HCEC 1CT (cell line): ENCODE data around the gene TOM1L1.
"Not testable (repeated sequence)": the region's sequence is repeated elsewhere in the genome, so short reads cannot be mapped to it uniquely, and the experiment has no call there.

Source experiments
- DNase-seq: peaks from one replicate; pipeline ENCODE4 v3.0.0-alpha.2; 2017

The TOM1L1 gene, protein sequence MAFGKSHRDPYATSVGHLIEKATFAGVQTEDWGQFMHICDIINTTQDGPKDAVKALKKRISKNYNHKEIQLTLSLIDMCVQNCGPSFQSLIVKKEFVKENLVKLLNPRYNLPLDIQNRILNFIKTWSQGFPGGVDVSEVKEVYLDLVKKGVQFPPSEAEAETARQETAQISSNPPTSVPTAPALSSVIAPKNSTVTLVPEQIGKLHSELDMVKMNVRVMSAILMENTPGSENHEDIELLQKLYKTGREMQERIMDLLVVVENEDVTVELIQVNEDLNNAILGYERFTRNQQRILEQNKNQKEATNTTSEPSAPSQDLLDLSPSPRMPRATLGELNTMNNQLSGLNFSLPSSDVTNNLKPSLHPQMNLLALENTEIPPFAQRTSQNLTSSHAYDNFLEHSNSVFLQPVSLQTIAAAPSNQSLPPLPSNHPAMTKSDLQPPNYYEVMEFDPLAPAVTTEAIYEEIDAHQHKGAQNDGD

DNA sequence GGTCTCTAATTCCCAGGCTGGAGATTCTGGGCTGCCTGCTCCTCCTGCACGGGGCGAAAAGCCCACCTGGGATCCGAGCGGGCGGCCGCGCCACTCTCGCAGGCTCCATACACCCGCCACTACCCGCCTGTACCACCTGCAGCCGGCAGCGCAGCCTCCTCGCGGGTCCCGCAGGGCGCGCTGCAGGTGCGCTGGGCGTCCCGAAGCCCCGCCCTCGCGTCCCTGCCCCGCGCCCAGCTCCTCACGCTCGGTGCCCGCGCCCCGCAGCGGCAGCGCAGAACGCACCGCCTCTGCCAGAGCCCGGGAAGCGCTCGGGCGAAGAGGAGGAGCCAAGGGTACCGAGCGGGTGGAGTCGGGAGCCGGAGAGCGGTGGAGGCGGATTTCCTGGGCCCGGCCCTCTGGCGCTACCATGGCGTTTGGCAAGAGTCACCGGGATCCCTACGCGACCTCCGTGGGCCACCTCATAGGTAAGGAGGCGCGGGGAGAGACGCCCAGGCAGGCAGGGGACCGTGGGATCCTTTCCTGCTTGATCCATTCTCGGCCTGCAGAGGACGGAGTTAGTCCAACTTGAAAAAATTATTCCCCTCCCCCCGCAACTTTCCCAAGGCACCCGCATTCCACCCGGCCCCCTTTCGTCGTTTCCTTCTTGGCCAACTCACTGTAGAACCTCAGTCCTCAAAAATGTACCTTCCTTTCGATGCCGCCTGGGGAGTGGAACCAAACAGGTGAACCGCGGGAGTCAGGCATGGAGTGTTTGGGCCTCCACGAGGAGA, at the start of gene TOM1L1:
TOM1L1 (plus strand) TSS at position 396 of the 773 bp plus-strand sequence; CDS start at position 410, 14 bp downstream.
- peak; percentile 67 for DNase-seq

DNA sequence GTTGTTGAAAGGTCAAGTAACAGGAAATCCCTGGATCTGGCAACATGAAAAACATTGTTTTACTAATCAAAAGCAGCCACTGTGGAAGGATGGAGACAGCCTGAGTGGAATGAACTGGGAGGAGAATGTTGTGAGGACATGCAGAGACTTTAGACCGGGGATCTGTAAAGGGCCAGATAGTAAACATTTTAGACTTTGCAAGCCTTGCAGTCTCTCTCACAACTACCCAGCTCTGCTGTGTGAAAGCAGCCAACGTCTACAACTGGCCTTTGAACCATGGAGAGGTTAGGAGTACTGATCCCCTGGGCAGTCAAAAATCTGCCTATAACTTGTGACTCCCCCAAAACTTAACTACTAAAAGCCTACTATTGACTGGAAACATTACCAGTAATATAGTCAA, 41.5 kb upstream of the TOM1L1 start:
- no peak for DNase-seq

DNA sequence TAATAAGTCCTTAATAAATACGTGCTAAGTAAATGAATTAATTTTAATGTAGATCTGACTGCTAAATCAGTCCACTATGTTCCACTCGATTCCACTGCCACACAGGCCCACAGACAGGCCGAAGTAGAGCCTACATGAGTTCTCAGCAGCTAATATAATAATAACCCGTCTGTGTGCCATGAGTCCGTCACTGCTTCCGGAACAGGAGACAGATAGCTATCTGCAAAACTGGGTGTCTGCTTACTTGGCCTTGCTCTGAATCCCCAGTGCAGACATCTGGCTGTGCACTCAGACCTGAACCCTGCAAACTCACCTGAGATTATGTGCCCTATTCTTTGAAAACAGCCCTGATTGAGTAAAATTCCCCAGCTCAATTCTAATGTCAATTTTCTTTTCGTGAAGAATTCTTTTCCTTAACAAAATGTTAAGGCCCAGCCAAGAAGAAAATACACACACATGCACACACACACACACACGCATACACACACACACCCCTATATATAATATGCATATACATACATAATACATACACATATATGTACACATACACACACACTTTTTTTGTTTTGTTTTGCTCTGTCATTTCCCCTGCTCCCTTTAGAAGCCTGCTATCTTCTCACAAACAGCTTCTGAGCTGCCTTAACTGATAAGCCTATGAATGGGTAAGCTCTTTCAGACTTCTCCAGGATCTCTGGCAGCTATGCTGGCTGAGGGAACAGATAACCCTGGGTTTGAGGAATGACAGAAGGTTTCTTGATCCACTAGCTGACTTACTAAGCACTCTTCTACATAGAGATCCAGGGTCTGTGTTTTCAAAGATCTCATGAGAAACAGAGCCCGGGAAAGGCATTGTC, 39.8 kb upstream of the TOM1L1 start:
- no peak for DNase-seq

DNA sequence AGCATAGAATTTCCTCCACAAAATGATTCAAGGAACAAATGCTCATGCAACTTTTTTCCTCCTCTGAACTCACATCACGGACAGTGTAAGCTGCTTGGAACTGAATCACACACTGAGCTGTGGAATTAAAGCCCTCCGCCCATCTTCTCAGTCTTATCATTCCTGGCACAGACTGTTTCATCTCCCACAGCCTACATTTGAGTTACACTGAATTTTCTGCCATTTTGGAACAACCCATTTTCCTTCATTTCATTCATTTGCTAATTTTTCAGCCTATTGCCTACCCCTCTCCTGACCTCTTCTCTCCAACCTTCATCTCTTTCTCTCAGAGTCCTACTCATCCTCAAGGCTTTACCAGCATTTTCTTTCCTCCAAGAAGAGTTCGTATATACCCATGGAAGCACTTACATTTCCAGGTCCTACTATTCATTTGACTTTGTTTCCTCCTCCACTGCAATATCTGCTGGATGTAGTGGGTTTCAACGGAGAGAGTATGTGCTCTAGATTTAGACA, 39.1 kb upstream of the TOM1L1 start:
- DNase-seq = no peak

DNA sequence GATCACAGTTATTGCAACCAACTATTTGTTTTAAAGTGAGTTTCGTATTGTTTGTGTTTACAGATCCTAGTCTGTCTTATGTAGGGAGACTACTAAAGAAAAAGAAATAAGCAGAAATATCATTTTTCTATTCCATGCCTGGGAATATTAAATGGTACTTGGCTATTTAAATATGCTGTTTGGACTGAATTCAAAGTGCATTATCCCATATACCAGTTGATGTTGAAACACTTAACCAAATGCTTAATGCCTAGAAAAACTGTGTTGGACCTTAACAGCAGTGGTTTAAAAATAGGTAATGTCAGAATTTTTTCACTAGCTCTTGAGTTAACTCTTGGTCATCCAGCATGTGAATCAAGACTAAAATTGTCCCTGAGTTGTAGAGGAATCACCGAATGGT, 37.5 kb upstream of the TOM1L1 start:
- DNase-seq = no peak

DNA sequence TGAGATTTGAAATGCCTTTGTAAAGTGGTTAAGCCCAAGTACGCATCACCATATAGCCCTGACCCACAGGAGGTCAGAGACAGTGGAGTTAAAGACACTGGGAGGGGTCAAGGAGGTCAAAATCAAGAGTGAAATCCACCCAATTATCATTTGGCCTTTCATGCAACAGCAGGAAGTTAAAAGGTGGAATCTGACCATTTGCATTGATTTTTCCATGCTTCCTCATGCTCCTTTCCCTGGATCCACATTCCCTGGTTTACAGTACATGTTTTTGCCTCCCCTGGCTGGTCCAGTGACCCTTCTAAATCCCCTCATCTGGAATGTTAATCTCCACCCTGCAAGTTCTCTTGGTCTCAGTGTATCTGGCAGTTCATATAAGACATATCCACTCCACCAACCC, 36.6 kb upstream of the TOM1L1 start:
- no peak for DNase-seq

DNA sequence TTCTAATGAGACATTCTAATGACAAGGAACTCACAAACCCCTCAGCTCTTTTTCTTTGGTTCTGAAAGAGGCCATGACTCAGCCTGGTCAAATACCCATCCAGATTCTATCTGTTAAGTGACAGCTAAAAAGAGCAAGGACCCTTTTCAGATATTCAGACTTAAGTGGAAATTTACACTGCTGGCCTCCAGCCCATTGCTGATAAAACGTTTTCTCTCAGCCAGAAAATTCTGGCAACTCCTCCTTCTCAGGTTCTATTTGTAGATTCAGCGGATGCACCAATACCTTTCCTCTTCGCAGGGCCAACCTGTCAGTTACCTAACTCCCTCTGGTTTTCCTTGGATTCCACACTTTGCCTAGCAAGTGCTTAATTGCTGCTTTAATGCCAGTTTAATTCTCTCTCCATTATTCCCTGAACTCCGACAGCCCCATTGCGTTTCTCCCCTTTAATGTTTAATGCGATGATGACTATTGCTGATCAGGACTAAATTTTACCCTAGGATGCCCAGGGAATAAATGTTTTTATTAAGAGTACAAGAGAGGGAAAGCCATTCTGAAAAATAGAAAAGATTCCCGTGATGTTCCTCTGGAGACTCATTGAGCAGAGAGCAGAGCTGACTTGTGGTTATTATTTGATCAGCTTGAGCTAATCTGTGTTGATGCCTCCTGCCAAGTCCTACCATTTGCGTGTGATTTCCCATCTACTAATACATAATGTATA, 35.9 kb upstream of the TOM1L1 start:
- no peak for DNase-seq

DNA sequence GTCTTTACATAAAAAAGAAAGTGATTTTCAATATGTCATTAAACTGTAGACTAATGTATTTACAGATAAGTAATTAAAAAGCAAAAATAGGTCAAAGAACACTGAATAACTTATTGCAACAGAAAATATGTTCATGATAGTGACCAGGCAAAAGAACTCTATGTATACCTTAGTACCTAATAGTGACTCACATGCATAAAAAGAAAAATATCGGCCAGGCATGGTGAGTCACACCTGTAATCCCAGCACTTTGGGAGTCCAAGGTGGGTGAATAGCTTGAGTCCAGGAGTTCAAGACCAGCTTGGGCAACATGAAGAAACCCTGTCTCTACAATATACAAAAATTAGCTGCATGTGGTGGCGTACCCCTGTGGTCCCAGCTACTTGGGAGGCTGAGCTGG, 33.0 kb upstream of the TOM1L1 start:
- no peak for DNase-seq

DNA sequence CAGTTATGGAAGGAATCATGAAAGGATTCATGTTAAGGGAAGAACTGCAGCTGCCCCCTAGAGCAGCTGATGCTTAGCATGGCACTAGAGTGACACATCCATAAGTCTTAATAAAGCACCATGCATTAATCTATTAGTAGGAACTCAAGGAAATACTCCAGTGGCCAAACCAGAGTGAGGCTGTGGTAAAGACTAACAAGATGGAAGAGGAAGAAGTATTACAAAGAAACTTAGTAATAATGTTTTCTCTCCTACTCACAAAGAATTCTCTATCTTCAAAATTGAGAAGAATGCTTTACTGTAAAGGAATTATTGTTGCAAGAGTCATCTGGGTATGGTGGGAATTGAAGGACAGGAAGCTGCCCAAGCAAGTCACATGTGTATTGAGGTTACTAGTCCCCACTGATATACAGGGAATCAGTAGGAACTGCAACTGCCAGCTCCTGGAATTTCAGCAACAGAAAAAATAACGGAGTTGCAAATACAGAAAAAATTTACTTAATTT, 29.9 kb upstream of the TOM1L1 start:
- no peak for DNase-seq

DNA sequence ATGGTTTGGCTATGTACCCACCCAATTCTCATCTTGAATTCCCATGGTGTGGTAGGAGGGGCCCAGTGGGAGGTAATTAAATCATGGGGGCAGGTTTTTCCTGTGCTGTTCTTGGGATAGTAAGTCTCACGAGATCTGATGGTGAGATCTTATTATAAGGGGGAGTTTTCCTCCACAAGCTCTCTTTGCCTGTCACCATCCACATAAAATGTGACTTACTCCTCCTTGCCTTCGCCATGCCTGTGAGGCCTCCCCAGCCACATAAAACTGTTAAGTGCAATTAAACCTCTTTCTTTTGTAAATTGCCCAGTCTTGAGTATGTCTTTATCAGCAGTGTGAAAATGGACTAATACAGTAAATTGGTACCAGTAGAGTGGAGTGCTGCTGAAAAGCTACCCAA, 24.7 kb upstream of the TOM1L1 start:
- not testable (repeated sequence) for DNase-seq

DNA sequence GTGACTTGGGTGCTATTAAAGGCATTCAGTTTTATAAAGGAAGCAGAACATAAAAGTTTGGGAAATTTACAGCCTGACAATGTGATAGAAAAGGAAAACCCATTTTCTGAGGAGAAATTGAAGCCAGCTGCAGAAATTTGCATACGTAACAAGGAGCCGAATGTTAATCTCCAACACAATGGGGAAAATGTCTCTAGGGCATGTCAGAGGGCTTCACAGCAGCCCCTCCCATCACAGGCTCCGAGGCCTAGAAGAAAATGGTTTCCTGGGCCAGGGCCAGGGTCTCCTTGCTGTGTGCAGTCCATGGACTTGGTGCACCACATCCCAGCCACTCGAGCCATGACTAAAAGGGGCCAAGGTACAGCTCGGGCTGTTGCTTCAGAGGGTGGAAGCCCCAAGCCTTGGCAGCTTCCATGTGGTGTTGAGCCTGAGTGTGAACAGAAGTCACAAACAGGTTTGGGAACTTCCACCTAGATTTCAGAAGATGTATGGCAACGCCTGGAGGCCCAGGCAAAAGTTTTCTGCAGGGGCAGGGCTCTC, 23.9 kb upstream of the TOM1L1 start:
- no peak for DNase-seq

DNA sequence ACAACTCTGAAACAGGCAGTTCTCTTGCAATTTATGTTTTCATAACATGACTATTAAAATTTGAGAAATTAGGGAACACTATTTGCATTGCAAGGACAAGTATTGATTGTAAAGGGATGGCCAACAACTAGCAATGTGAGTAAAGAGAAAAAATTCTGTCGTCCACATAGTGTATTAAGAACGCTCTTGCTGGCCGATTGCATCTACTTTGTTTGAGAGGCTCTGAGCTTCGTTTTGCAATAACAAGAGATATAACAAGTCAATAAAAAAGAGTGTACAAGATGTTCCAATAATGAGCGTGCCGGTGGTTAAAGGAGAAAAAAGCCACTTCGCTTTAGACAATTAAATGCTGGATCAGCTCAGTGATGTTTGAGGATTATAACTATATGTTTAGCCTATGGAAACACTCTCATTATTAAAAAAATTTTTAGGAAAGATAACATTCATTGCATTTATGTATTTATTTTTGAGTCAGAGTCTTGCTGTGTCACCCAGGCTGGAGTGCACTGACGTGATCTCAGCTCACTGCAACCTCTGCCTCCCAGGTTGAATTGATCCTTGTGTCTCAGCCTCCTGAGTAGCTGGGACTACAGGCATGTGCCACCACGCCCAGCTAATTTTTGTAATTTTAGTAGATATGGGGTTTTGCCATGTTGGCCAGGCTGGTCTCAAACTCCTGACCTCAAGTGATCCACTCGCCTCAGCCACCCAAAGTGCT, 19.2 kb upstream of the TOM1L1 start:
- DNase-seq = no peak

DNA sequence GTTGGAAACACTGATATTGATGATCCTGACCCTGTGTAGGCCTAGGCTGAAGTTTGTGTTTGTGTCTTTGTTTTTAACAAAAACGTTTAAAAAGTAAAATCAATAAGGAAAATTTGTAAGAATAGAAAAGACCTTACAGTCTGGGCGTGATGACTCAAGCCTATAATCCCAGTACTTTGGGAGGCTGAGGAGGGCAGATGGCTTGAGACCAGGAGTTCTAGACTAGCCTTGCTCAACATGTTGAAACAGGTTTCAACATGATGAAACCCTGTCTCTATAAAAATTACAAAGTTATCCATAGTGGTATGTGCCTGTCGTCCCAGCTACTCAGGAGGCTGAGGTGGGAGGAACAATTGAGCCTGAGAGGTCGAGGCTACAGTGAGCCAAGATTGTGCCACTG, 18.3 kb upstream of the TOM1L1 start:
- no peak for DNase-seq

DNA sequence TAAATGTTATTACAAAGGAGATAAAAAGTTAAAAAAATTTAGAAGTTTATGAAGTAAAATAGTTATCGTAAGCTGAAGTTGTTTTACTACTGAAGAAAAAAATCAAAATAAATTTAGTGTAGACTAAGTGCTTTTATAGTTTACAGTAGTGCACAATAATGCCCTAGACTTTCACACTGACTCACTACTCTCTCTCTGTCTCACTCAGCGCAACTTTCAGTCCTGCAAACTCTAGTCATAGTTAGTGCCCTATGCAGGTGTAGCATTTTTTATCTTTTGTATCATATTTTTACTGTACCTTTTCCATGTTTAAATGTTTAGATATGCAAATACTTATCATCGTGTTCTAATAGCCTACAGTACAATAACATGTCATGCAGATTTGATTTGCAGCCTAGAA, 17.7 kb upstream of the TOM1L1 start:
- DNase-seq = no peak

DNA sequence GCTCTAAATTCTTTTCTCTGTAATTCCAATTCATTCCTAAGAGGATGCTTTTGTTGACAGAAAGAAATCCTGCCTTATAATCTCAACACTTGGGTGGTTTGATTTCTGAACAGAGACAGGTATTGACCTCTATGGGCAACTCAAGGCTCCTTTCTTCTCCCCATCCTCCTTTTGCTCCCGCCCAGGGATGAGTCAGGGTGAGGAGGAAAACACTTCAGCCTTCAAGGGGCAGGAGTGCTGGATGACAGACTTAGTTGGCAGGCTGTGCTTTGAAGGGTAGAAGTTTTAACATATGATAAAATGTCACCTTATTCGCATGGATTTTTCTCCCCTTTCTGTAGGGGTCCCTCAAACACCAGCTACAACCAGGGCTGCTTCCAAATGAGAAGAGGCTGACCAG, 16.7 kb upstream of the TOM1L1 start:
- DNase-seq = no peak

DNA sequence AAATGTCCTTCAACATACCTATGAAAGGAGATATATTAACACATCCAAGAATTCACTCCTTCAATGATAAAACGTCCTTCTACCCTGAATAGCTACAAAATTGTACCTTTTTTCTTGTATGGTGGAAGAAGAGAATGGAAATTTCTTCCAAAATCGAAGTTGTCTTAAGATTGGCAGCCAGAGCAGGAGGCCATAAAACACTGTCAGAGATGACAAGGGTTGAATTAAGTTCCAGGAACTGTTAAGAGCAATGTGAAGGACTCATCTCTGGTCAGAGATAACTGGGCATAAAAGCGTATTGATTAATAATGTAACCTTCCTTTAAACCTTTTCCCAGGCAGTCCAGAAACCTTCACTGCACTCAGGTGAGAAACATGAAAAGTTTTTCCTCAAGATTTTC, 12.9 kb upstream of the TOM1L1 start:
- DNase-seq = no peak

DNA sequence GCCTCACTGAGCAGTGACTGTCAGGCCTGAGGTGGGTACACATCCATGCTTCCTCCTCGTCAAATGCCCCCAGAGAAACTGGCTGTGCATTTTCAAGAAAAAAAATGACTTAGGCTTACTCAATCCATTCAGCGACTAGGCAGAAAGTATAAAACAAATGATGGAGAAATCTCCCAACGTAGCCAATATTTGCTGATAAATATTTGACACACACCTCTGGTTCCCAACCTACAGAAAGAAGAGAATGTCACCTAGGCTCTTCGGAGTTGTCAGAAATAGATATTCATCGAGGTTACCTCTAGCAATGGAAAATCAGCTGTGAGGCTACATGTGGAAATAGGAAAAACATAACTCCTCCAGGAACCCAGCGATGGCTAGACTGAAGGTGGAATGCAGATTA, 12.4 kb upstream of the TOM1L1 start:
- no peak for DNase-seq

DNA sequence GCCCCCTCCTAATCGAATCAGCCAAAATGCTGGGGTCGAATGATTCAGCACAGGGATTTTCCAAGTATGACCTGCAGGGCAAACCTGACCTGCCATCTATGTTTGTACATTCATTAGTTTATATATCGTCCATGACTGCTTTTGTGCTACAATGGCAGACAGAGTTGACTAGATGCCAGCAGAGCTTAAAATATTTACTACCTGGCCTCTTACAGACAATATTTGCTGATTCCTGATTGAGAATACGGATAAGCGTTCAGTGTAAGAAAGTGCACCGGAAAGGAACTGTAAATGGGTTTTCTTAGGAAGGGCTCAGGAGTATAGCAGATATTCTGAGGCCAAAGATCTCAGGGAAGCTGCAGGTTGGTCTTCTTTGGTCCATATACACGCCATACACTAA, 11.7 kb upstream of the TOM1L1 start:
- DNase-seq = no peak

DNA sequence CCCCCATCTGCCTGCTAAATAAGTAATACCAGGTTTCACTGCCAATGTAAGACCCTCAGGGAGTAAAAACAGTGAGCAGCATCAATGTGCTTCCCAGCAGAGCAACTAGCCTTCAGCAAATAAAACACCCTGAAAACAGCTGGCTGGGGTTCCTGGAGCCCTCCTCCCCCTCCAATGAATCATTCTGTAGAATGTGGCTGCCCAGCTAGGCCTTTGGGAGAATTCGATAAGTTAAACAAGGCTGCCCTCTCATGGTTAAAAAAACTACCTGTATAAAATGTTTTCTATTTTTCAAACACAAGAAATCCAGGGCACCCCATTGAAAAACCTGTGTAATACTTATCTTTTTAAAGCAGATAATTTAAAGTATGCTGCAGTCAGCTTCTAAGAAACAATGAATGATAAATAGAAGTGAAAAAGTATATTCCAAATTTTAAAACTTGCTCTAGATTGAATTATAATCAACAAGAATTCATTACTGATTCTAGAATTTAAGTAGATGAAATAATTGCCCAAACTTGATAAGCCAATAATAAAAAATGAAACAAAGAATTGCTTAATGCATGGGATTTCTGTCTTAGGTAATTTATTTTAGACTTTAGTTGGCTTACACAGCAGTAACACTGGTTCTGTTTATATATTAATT, 9.4 kb upstream of the TOM1L1 start:
- DNase-seq = peak; percentile 77

DNA sequence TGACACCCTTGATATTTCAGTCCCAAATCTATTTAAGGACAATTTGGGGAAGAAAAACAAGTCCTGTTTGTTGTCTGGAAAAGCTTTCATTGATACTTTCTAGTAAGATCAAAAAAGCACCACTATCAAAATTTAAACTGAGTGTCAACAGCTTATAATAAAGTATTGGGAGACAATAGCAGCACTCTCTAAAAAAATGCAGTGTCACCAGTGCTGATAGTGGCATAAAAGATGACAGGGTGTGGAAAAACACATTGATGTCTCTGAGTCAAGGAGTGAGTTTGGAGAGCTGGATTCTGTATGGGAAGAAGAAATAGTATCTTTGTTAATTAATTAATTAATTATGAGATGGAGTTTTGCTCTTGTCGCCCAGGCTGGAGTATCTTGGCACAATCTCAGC, 8.3 kb upstream of the TOM1L1 start:
- DNase-seq = no peak

DNA sequence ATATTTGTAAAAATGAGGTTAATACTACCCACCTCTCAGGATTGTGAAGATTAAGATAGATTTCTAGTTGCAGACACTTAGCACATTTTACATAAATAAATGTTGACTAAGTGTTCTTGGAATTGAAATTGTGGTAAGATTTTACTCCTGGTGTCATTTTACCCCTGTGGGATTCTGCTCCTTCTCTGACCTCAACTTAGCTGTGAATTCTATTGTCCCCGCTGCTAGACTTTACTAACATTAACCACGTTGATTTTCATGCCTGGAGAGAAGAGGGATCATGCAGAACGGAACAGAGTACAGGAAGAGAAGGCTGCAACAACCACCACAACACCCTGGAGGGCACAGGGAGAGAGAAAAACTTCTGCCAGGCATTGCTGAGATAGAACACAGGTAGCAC, 2.1 kb upstream of the TOM1L1 start:
- DNase-seq = peak; percentile 12
